GM23338 (cell line): Measurements from ENCODE around the gene PSD4. TPM values are rescaled to one million over a fixed set of nuclear protein-coding genes. Genes with fewer than 3 reads are reported as not detected.

ENCODE experiments used
- ATAC-seq: fragments of 200-7000 bp; cut with Tn5 transposase; 3 replicates; pipeline ENCODE4 v1.9.1; 2020
- DNase-seq: peaks from one replicate; pipeline ENCODE4 v3.0.0-alpha.2; 2015; ENCODE audit warnings: low spot score
- H2AFZ ChIP-seq: fragments of 200-600 bp; sonication (generic); 2 replicates; pipeline ENCODE4 v1.8.0; 2016; ENCODE audit warnings: antibody characterized with exemption, mild to moderate bottlenecking, moderate library complexity
- H3F3A ChIP-seq: fragments of 200-600 bp; sonication (generic); replicated peaks from 2 replicates; pipeline ENCODE4 v1.8.0; 2017; ENCODE audit warnings: antibody characterized with exemption, mixed run types, low read depth
- H3K27ac ChIP-seq: fragments of 200-600 bp; sonication (generic); 2 replicates; pipeline ENCODE4 v1.6.1; 2016; ENCODE audit warnings: low read depth
- H3K27me3 ChIP-seq: fragments of 200-600 bp; sonication (generic); 2 replicates; pipeline ENCODE4 v1.8.0; 2016; ENCODE audit warnings: mild to moderate bottlenecking, mixed run types, moderate library complexity; ENCODE audit not compliant: insufficient read depth
- H3K36me3 ChIP-seq: fragments of 200-600 bp; sonication (generic); 2 replicates; pipeline ENCODE4 v1.8.0; 2016; ENCODE audit warnings: mild to moderate bottlenecking; ENCODE audit not compliant: insufficient read depth
- H3K4me1 ChIP-seq: fragments of 200-600 bp; sonication (generic); 2 replicates; pipeline ENCODE4 v1.8.0; 2016; ENCODE audit warnings: mild to moderate bottlenecking, moderate library complexity; ENCODE audit not compliant: insufficient read depth
- H3K4me2 ChIP-seq: fragments of 200-600 bp; sonication (generic); 2 replicates; pipeline ENCODE4 v1.7.1; 2017; ENCODE audit warnings: mixed run types
- H3K4me3 ChIP-seq: fragments of 200-600 bp; sonication (generic); 2 replicates; pipeline ENCODE4 v1.6.1; 2016; ENCODE audit warnings: mixed run types
- H3K79me2 ChIP-seq: fragments of 200-600 bp; sonication (generic); replicated peaks from 2 replicates; pipeline ENCODE4 v1.8.0; 2017; ENCODE audit warnings: mild to moderate bottlenecking; ENCODE audit not compliant: insufficient read depth
- H3K9me2 ChIP-seq: fragments of 200-600 bp; sonication (generic); 2 replicates; pipeline ENCODE4 v1.8.0; 2017; ENCODE audit not compliant: insufficient read depth
- H4K20me1 ChIP-seq: fragments of 200-600 bp; sonication (generic); replicated peaks from 2 replicates; pipeline ENCODE4 v1.8.0; 2017; ENCODE audit warnings: mild to moderate bottlenecking; ENCODE audit not compliant: insufficient read depth
- H3K27ac Mint-ChIP-seq: 2 replicates; pipeline ENCODE4 v1.8.0; 2020; ENCODE audit warnings: inconsistent platforms, mild to moderate bottlenecking, moderate library complexity, mixed read lengths
- H3K27me3 Mint-ChIP-seq: 3 replicates; pipeline ENCODE4 v1.8.0; 2022; ENCODE audit warnings: low read depth, mild to moderate bottlenecking, moderate library complexity, mixed read lengths, inconsistent platforms; ENCODE audit not compliant: insufficient read depth, poor library complexity
- H3K36me3 Mint-ChIP-seq: 3 replicates; pipeline ENCODE4 v1.8.0; 2021; ENCODE audit warnings: low read depth, mild to moderate bottlenecking, inconsistent platforms, moderate library complexity, mixed read lengths
- H3K4me1 Mint-ChIP-seq: 3 replicates; pipeline ENCODE4 v1.8.0; 2020; ENCODE audit warnings: mild to moderate bottlenecking, inconsistent platforms, mixed read lengths
- H3K4me3 Mint-ChIP-seq: 3 replicates; pipeline ENCODE4 v1.8.0; 2021; ENCODE audit warnings: moderate library complexity, mild to moderate bottlenecking, inconsistent platforms, mixed read lengths
- H3K9me3 Mint-ChIP-seq: 3 replicates; pipeline ENCODE4 v1.8.0; 2020; ENCODE audit warnings: moderate library complexity, mild to moderate bottlenecking, inconsistent platforms, mixed read lengths
- CREB1 ChIP-seq: fragments of 250-450 bp; sonication (Bioruptor Pico); IDR thresholded peaks from 2 replicates; pipeline ENCODE4 v1.5.0; 2020; ENCODE audit warnings: low read depth, mild to moderate bottlenecking, moderate library complexity
- EZH2phosphoT487 ChIP-seq: fragments of 200-600 bp; sonication (generic); IDR thresholded peaks from one replicate; pipeline ENCODE4 v1.8.1; 2018; ENCODE audit warnings: antibody characterized with exemption; ENCODE audit not compliant: unreplicated experiment
- JUNB ChIP-seq: IDR thresholded peaks from one replicate; pipeline ENCODE4 v1.6.1; 2016; ENCODE audit warnings: antibody characterized with exemption; ENCODE audit not compliant: unreplicated experiment
- POLR2AphosphoS5 ChIP-seq: IDR thresholded peaks from 2 replicates; pipeline ENCODE4 v1.6.1; 2016; ENCODE audit warnings: antibody characterized with exemption, low read depth
- STAT1 ChIP-seq: IDR thresholded peaks from one replicate; pipeline ENCODE4 v1.6.1; 2016; ENCODE audit warnings: antibody characterized with exemption; ENCODE audit not compliant: unreplicated experiment
- ZNF114 ChIP-seq: fragments of 250-450 bp; sonication (Bioruptor Pico); IDR thresholded peaks from 2 replicates; pipeline ENCODE4 v1.5.0; 2020; ENCODE audit warnings: mild to moderate bottlenecking, moderate library complexity
- ZNF331 ChIP-seq: fragments of 250-450 bp; sonication (Bioruptor Pico); IDR thresholded peaks from 2 replicates; pipeline ENCODE4 v1.5.0; 2020; ENCODE audit warnings: low read depth, mild to moderate bottlenecking, moderate library complexity
- polyA plus RNA-seq: library from polyadenylated mRNA; unstranded; fragments of >200 nt; fragmentation: Nextera tagmentation; extraction: Ambion mirVana; gene quantifications from 2 replicates; pipeline ENCODE4 v1.2.1, GENCODE V29; 2016
- total RNA-seq: library from RNA; depleted of rRNA; stranded (reverse); fragments of >200 nt; shearing (Covaris generic); gene quantifications from 2 replicates; pipeline ENCODE4 v1.2.3, GENCODE V29; 2014
- TF ChIP-seq, protein P1 (sequence below): fragments of 250-450 bp; sonication (Bioruptor Pico); IDR thresholded peaks from 2 replicates; pipeline ENCODE4 v1.5.0; 2020; ENCODE audit warnings: mild to moderate bottlenecking, moderate library complexity

PSD4 gene
- total and polyA plus RNA-seq, 2 experiments from 2014 or later, result 0.06 to 0.66 TPM

DNA sequence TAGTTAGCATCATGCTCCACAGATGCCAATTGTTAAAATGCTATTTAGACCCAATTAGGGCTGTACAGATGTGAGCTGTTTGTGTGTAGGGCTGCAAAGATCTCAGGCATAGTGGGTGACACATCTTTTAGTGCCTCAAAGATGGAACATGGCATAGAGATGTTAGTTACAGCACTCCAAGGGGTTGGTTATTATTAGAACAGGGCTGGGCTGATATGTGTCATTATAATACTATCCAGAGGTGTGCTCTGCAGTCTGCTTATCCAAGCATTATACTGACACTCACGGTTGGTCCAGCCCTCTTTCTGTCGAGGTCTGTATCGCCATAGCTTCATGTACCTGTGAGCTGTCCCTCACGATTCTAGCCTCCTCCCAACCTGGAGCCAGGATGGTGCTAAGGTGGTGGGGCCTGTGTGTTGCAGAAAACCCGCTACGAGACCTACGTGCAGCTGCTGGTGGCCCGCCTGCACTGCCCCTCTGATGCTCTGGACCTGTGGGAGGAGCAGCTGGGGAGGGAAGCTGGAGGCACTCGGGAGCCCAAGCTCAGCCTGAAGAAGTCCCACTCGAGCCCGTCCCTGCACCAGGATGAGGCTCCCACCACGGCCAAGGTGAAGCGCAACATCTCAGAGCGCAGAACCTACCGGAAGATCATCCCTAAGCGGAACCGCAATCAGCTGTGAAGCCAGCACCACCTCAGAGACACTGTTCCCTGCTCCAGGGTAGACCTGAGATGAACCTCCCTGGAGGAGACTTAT, 27.1 kb downstream of the PSD4 start (continued):
- TF ChIP-seq, protein P1, sequence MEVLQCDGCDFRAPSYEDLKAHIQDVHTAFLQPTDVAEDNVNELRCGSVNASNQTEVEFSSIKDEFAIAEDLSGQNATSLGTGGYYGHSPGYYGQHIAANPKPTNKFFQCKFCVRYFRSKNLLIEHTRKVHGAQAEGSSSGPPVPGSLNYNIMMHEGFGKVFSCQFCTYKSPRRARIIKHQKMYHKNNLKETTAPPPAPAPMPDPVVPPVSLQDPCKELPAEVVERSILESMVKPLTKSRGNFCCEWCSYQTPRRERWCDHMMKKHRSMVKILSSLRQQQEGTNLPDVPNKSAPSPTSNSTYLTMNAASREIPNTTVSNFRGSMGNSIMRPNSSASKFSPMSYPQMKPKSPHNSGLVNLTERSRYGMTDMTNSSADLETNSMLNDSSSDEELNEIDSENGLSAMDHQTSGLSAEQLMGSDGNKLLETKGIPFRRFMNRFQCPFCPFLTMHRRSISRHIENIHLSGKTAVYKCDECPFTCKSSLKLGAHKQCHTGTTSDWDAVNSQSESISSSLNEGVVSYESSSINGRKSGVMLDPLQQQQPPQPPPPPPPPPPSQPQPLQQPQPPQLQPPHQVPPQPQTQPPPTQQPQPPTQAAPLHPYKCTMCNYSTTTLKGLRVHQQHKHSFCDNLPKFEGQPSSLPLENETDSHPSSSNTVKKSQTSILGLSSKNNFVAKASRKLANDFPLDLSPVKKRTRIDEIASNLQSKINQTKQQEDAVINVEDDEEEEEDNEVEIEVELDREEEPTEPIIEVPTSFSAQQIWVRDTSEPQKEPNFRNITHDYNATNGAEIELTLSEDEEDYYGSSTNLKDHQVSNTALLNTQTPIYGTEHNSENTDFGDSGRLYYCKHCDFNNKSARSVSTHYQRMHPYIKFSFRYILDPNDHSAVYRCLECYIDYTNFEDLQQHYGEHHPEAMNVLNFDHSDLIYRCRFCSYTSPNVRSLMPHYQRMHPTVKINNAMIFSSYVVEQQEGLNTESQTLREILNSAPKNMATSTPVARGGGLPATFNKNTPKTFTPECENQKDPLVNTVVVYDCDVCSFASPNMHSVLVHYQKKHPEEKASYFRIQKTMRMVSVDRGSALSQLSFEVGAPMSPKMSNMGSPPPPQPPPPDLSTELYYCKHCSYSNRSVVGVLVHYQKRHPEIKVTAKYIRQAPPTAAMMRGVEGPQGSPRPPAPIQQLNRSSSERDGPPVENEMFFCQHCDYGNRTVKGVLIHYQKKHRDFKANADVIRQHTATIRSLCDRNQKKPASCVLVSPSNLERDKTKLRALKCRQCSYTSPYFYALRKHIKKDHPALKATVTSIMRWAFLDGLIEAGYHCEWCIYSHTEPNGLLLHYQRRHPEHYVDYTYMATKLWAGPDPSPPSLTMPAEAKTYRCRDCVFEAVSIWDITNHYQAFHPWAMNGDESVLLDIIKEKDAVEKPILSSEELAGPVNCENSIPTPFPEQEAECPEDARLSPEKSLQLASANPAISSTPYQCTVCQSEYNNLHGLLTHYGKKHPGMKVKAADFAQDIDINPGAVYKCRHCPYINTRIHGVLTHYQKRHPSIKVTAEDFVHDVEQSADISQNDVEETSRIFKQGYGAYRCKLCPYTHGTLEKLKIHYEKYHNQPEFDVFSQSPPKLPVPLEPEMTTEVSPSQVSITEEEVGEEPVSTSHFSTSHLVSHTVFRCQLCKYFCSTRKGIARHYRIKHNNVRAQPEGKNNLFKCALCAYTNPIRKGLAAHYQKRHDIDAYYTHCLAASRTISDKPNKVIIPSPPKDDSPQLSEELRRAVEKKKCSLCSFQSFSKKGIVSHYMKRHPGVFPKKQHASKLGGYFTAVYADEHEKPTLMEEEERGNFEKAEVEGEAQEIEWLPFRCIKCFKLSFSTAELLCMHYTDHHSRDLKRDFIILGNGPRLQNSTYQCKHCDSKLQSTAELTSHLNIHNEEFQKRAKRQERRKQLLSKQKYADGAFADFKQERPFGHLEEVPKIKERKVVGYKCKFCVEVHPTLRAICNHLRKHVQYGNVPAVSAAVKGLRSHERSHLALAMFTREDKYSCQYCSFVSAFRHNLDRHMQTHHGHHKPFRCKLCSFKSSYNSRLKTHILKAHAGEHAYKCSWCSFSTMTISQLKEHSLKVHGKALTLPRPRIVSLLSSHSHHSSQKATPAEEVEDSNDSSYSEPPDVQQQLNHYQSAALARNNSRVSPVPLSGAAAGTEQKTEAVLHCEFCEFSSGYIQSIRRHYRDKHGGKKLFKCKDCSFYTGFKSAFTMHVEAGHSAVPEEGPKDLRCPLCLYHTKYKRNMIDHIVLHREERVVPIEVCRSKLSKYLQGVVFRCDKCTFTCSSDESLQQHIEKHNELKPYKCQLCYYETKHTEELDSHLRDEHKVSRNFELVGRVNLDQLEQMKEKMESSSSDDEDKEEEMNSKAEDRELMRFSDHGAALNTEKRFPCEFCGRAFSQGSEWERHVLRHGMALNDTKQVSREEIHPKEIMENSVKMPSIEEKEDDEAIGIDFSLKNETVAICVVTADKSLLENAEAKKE (CRISPR knock-in tag), result no peak
- TF ChIP-seq JUNB (no peak), POLR2AphosphoS5 (no peak), STAT1 (no peak), EZH2phosphoT487 (no peak), ZNF114 (CRISPR knock-in tag) (no peak), ZNF331 (CRISPR knock-in tag) (no peak)

DNA sequence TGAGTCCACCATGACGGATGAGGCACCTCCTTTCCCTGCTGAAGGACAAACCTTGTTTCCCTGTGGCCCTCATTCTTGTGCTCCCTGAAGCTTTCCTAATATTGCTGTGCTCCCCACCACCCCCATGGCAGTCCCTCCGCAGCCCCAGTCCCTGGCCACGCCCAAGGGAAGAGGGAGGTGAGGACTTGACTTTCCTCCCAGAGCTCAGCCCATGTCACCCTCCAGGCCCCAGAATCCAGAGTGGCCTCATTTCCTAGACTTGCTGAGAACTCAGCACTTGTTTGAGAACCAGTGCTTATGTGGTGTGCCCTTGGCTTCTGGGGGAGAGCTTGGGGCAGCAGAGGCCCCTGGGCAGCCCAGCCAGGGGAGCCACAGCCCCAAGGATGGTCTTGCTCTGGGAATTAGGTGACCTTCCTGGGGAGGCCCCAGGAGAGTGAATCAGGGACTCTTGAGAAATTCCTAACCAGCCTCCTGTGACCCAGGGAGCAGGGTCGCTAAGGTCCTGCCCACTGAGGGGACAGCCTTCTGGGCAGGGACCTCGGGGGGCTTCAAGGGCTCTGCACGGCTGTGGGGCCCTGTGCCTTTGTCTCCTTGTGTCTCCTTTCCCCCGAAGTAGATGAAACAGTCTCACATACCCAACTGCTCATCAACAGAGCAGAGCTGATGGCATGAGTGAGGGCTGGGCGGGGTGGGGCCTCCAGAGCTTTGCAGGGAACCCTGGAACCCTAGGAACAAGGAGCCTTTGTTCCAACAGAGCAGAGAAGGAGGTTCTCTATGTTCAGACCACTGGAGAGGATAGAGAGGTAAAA, 27.9 kb downstream of the PSD4 start:
- H3K36me3 Mint-ChIP-seq, result no peaks in the 10 kb centered on the region
- Histone ChIP-seq H3K9me2 (no peaks in the 10 kb centered on the region), H3K27ac (no peak overlapping the region), H3K4me2 (no peak overlapping the region), H3K4me1 (no peaks in the 10 kb centered on the region), H3F3A (no peaks in the 10 kb centered on the region), H3K4me3 (no peak overlapping the region), H2AFZ (no peak overlapping the region), H3K27me3 (no peaks in the 10 kb centered on the region), H3K36me3 (no peaks in the 10 kb centered on the region), H4K20me1 (no peaks in the 10 kb centered on the region), H3K79me2 (no peaks in the 10 kb centered on the region)
- H3K4me3 Mint-ChIP-seq, result no peak overlapping the region
- H3K9me3 Mint-ChIP-seq, result no peaks in the 10 kb centered on the region
- DNase-seq, result no peak
- no peak for ATAC-seq
- H3K27me3 Mint-ChIP-seq, result peaks cover 5% of the 10 kb centered on the region
- H3K27ac Mint-ChIP-seq, result no peak overlapping the region
- peaks cover 3% of the 10 kb centered on the region; the same call in 1 of the 3 replicates for H3K4me1 Mint-ChIP-seq
- no peak for TF ChIP-seq EZH2phosphoT487
- TF ChIP-seq, protein P1 (CRISPR knock-in tag), result no peak
- TF ChIP-seq JUNB, result no peak
- no peak for TF ChIP-seq CREB1
